H9 (cell line): ENCODE measurements around the gene JAG1. TPM values are rescaled to one million over a fixed set of nuclear protein-coding genes. Genes with fewer than 3 reads are reported as not detected.

Experiments
- DNase-seq: peaks from one replicate; pipeline ENCODE4 v3.0.0-alpha.2; 2017
- H2AFZ ChIP-seq: one replicate; pipeline ENCODE4 v1.6.1; 2013; ENCODE audit warnings: mild to moderate bottlenecking, low read length, control low read depth, moderate library complexity
- H2AK5ac ChIP-seq: 2 replicates; pipeline ENCODE4 v1.6.1; 2013; ENCODE audit warnings: low read length, control low read depth, mixed read lengths; ENCODE audit not compliant: insufficient read length
- H2BK120ac ChIP-seq: one replicate; pipeline ENCODE4 v1.6.1; 2013; ENCODE audit warnings: low read depth, mild to moderate bottlenecking, low read length, control low read depth, inconsistent platforms; ENCODE audit not compliant: poor library complexity, severe bottlenecking
- H2BK12ac ChIP-seq: 2 replicates; pipeline ENCODE4 v1.6.1; 2013; ENCODE audit warnings: low read length, control low read depth, mixed read lengths, low read depth; ENCODE audit not compliant: insufficient read length
- H2BK15ac ChIP-seq: 2 replicates; pipeline ENCODE4 v1.6.1; 2013; ENCODE audit warnings: low read depth, low read length, control low read depth
- H2BK20ac ChIP-seq: one replicate; pipeline ENCODE4 v1.6.1; 2013; ENCODE audit warnings: low read depth, mild to moderate bottlenecking, low read length, control low read depth, inconsistent platforms; ENCODE audit not compliant: poor library complexity, severe bottlenecking
- H2BK5ac ChIP-seq: 2 replicates; pipeline ENCODE4 v1.6.1; 2013; ENCODE audit warnings: low read length, control low read depth, mixed read lengths; ENCODE audit not compliant: insufficient read length
- H3K14ac ChIP-seq: 2 replicates; pipeline ENCODE4 v1.6.1; 2013; ENCODE audit warnings: low read length, control low read depth; ENCODE audit not compliant: insufficient read depth
- H3K18ac ChIP-seq: 2 replicates; pipeline ENCODE4 v1.6.1; 2013; ENCODE audit warnings: low read depth, mild to moderate bottlenecking, mixed read lengths, low read length, control low read depth; ENCODE audit not compliant: insufficient read length
- H3K23ac ChIP-seq: 2 replicates; pipeline ENCODE4 v1.6.1; 2013; ENCODE audit warnings: low read length, control low read depth, mixed read lengths, low read depth; ENCODE audit not compliant: insufficient read length
- H3K23me2 ChIP-seq: 2 replicates; pipeline ENCODE4 v1.6.1; 2013; ENCODE audit warnings: low read depth, mild to moderate bottlenecking, mixed read lengths, low read length, control low read depth; ENCODE audit not compliant: insufficient read length, poor library complexity, severe bottlenecking
- H3K27ac ChIP-seq: 2 replicates; pipeline ENCODE4 v1.5.1; 2013; ENCODE audit warnings: low read length, control low read depth, mixed read lengths, low read depth; ENCODE audit not compliant: insufficient read length
- H3K27me3 ChIP-seq: 2 replicates; pipeline ENCODE4 v1.6.1; 2013; ENCODE audit warnings: low read length, control low read depth, inconsistent platforms; ENCODE audit not compliant: insufficient read depth
- H3K4ac ChIP-seq: 2 replicates; pipeline ENCODE4 v1.6.1; 2013; ENCODE audit warnings: low read depth, mild to moderate bottlenecking, control low read depth, inconsistent platforms, low read length, moderate library complexity
- H3K4me1 ChIP-seq: 2 replicates; pipeline ENCODE4 v1.6.1; 2013; ENCODE audit warnings: low read length, control low read depth, inconsistent platforms; ENCODE audit not compliant: insufficient read depth
- H3K4me2 ChIP-seq: 2 replicates; pipeline ENCODE4 v1.6.1; 2013; ENCODE audit warnings: low read length, control low read depth, mixed read lengths; ENCODE audit not compliant: insufficient read length, insufficient read depth
- H3K56ac ChIP-seq: 2 replicates; pipeline ENCODE4 v1.6.1; 2013; ENCODE audit warnings: low read depth, mild to moderate bottlenecking, mixed read lengths, low read length, control low read depth; ENCODE audit not compliant: insufficient read length
- H3K79me1 ChIP-seq: 2 replicates; pipeline ENCODE4 v1.6.1; 2013; ENCODE audit warnings: low read depth, mild to moderate bottlenecking, moderate library complexity, low read length, control low read depth, inconsistent platforms; ENCODE audit not compliant: insufficient read depth, poor library complexity, severe bottlenecking
- H3K79me2 ChIP-seq: 2 replicates; pipeline ENCODE4 v1.6.1; 2013; ENCODE audit warnings: low read length, control low read depth, inconsistent platforms; ENCODE audit not compliant: insufficient read depth
- H3K9ac ChIP-seq: 2 replicates; pipeline ENCODE4 v1.6.1; 2013; ENCODE audit warnings: low read length, control low read depth, mixed read lengths; ENCODE audit not compliant: insufficient read length; ENCODE audit errors: extremely low read depth
- H3K9me3 ChIP-seq: one replicate; pipeline ENCODE4 v1.6.1; 2013; ENCODE audit warnings: low read depth, low read length, inconsistent platforms; ENCODE audit not compliant: control insufficient read depth
- H3T11ph ChIP-seq: one replicate; pipeline ENCODE4 v1.6.1; 2013; ENCODE audit warnings: mild to moderate bottlenecking, low read length, control low read depth, inconsistent platforms
- H4K20me1 ChIP-seq: one replicate; pipeline ENCODE4 v1.6.1; 2013; ENCODE audit not compliant: control insufficient read depth, insufficient read length, insufficient read depth
- H4K5ac ChIP-seq: 2 replicates; pipeline ENCODE4 v1.6.1; 2013; ENCODE audit warnings: low read depth, mild to moderate bottlenecking, mixed read lengths, low read length, control low read depth; ENCODE audit not compliant: insufficient read length
- H4K8ac ChIP-seq: replicated peaks from 2 replicates; pipeline ENCODE4 v1.6.1; 2013; ENCODE audit warnings: low read length, control low read depth, mixed read lengths, low read depth; ENCODE audit not compliant: insufficient read length
- H4K91ac ChIP-seq: 2 replicates; pipeline ENCODE4 v1.6.1; 2013; ENCODE audit warnings: low read depth, mild to moderate bottlenecking, moderate library complexity, mixed read lengths, low read length, control low read depth; ENCODE audit not compliant: insufficient read length
- H3K27ac Mint-ChIP-seq, 3 experiments: 2 replicates in 2 of 3; 3 replicates in 1 of 3; pipeline ENCODE4 v1.8.0; 2020 to 2021; ENCODE audit warnings: mixed read lengths in 3 of 3, mild to moderate bottlenecking in 1 of 3, moderate library complexity in 1 of 3
- H3K27me3 Mint-ChIP-seq: 2 replicates; pipeline ENCODE4 v1.8.0; 2021; ENCODE audit warnings: low read depth, mild to moderate bottlenecking, moderate library complexity, mixed read lengths
- H3K36me3 Mint-ChIP-seq, 3 experiments: 2 replicates in 2 of 3; 3 replicates in 1 of 3; pipeline ENCODE4 v1.8.0; 2020 to 2021; ENCODE audit warnings: low read depth in 3 of 3, mixed read lengths in 3 of 3; ENCODE audit not compliant: insufficient read depth in 1 of 3
- H3K4me1 Mint-ChIP-seq, 2 experiments: 2 replicates each; pipeline ENCODE4 v1.8.0; 2020; ENCODE audit warnings: mixed read lengths in 2 of 2
- H3K4me3 Mint-ChIP-seq, 2 experiments: 2 replicates in 1 of 2; 3 replicates in 1 of 2; pipeline ENCODE4 v1.8.0; 2020 to 2021; ENCODE audit warnings: mild to moderate bottlenecking in 2 of 2, mixed read lengths in 2 of 2, moderate library complexity in 1 of 2
- H3K9me3 Mint-ChIP-seq, 2 experiments: 2 replicates in 1 of 2; 3 replicates in 1 of 2; pipeline ENCODE4 v1.8.0; 2020; ENCODE audit warnings: mild to moderate bottlenecking in 2 of 2, mixed read lengths in 2 of 2, moderate library complexity in 1 of 2
- CTCF ChIP-seq: fragments of 200-600 bp; sonication (generic); conservative IDR thresholded peaks from 3 replicates; pipeline ENCODE4 v1.8.0; 2021; ENCODE audit warnings: antibody characterized with exemption, mild to moderate bottlenecking
- WGBS: extraction: QIAGEN DNeasy Blood & Tissue Kit; methylation state at CpG from one replicate; pipeline ENCODE4 v1.1.7; 2013; ENCODE audit warnings: missing lambda C conversion rate, low lambda C conversion rate, mixed read lengths; ENCODE audit not compliant: insufficient read length; ENCODE audit errors: extremely low coverage; 5-methylcytosine and 5-hydroxymethylcytosine counted together
- total RNA-seq: library from RNA; stranded (reverse); gene quantifications from 2 replicates; pipeline ENCODE4 v1.2.1, GENCODE V29; 2021

The JAG1 gene
- total RNA-seq, 1 experiment from 2014 or later: 58.1 TPM

- H4K91ac ChIP-seq: no peak overlapping the region
- peaks cover 25 to 28% of the 10 kb centered on the region in 2 experiments for H3K4me1 Mint-ChIP-seq
- no CpG with 5 or more reads among the region's 9 CpGs for WGBS
Measured at GRCh38 chr20:10721137-10721896, 47.5 kb upstream of the JAG1 start.

More at GRCh38 chr20:10721137-10721896, 47.5 kb upstream of the JAG1 start:
- Histone ChIP-seq H3K4me2 (no peak overlapping the region), H2BK5ac (no peak overlapping the region), H3K79me2 (no peaks in the 10 kb centered on the region), H3K56ac (no peak overlapping the region), H3K9ac (no peak overlapping the region), H2AK5ac (no peak overlapping the region), H2BK20ac (no peak overlapping the region), H4K5ac (no peak overlapping the region), H3K23ac (no peak overlapping the region), H3T11ph (no peak overlapping the region), H2BK120ac (no peak overlapping the region), H3K4ac (no peak overlapping the region), H4K20me1 (no peaks in the 10 kb centered on the region), H3K14ac (no peak overlapping the region), H3K23me2 (no peaks in the 10 kb centered on the region), H2BK12ac (no peak overlapping the region), H3K9me3 (no peaks in the 10 kb centered on the region), H3K4me1 (peaks cover 5% of the 10 kb centered on the region; the same call in 1 of the 2 replicates), H3K18ac (no peak overlapping the region), H3K27me3 (no peaks in the 10 kb centered on the region), H2BK15ac (no peak overlapping the region), H4K8ac (no peak overlapping the region), H3K79me1 (no peaks in the 10 kb centered on the region), H2AFZ (no peak overlapping the region), H3K27ac (no peak overlapping the region)
- no peak overlapping the region for H3K4me3 Mint-ChIP-seq
- no peak for DNase-seq
- no peaks in the 10 kb centered on the region for H3K36me3 Mint-ChIP-seq
- no peak overlapping the region for H3K27ac Mint-ChIP-seq
- H3K27me3 Mint-ChIP-seq: peaks cover 3% of the 10 kb centered on the region; the same call in 1 of the 2 replicates
- no peaks in the 10 kb centered on the region for H3K9me3 Mint-ChIP-seq
- TF ChIP-seq CTCF: no peak
